Keratinocyte (primary cell): ENCODE measurements around the gene ISYNA1. TPM values are rescaled to one million over a fixed set of nuclear protein-coding genes. Genes with fewer than 3 reads are reported as not detected.

Source experiments
- DNase-seq: peaks from one replicate; pipeline ENCODE4 v3.0.0-alpha.2; 2011; ENCODE audit warnings: low read depth, missing footprints, low spot score
- FAIRE-seq: peaks from 2 replicates; lab custom pipeline; 2011; peaks lifted over from hg19 to GRCh38; lab: Jason Lieb, UNC
- H2AFZ ChIP-seq: 2 replicates; pipeline ENCODE4 v1.6.0; 2012; ENCODE audit warnings: low read length, control low read depth, inconsistent platforms; ENCODE audit not compliant: control insufficient read depth
- H3K27ac ChIP-seq: 2 replicates; pipeline ENCODE4 v1.5.1; 2011; ENCODE audit warnings: low read length; ENCODE audit not compliant: control insufficient read depth, insufficient read depth
- H3K27me3 ChIP-seq: 3 replicates; pipeline ENCODE4 v1.6.0; 2011; ENCODE audit warnings: low read length; ENCODE audit not compliant: control insufficient read depth, insufficient read depth; ENCODE audit errors: extremely low read depth
- H3K36me3 ChIP-seq, 2 experiments: 2 replicates in 1 of 2; 3 replicates in 1 of 2; pipeline ENCODE4 v1.5.1; 2011; ENCODE audit warnings: low read length in 2 of 2, mild to moderate bottlenecking in 1 of 2; ENCODE audit not compliant: control insufficient read depth in 2 of 2, insufficient read depth in 2 of 2; ENCODE audit errors: extremely low read depth in 1 of 2
- H3K4me1 ChIP-seq: 3 replicates; pipeline ENCODE4 v1.5.1; 2011; ENCODE audit warnings: low read length; ENCODE audit not compliant: control insufficient read depth, insufficient read depth; ENCODE audit errors: extremely low read depth
- H3K4me2 ChIP-seq: 3 replicates; pipeline ENCODE4 v1.6.0; 2011; ENCODE audit warnings: low read depth, low read length; ENCODE audit not compliant: control insufficient read depth, insufficient read depth; ENCODE audit errors: extremely low read depth
- H3K4me3 ChIP-seq, 3 experiments: fragments of 200-600 bp in 1 of 3; sonication (generic) in 1 of 3; 2 replicates in 2 of 3; 3 replicates in 1 of 3; pipeline ENCODE4 v1.5.1; 2011 to 2016; ENCODE audit warnings: low read length in 3 of 3, mild to moderate bottlenecking in 3 of 3, control low read depth in 2 of 3, inconsistent platforms in 1 of 3, low read depth in 1 of 3, mixed read lengths in 1 of 3, mixed run types in 1 of 3, moderate library complexity in 1 of 3; ENCODE audit not compliant: control insufficient read depth in 2 of 3, insufficient read depth in 2 of 3; ENCODE audit errors: extremely low read depth in 1 of 3
- H3K79me2 ChIP-seq: 2 replicates; pipeline ENCODE4 v1.6.0; 2012; ENCODE audit warnings: low read length; ENCODE audit not compliant: control insufficient read depth, insufficient read depth
- H3K9ac ChIP-seq: 3 replicates; pipeline ENCODE4 v1.6.0; 2011; ENCODE audit warnings: low read length; ENCODE audit not compliant: control insufficient read depth, insufficient read depth; ENCODE audit errors: extremely low read depth
- H3K9me1 ChIP-seq: 3 replicates; pipeline ENCODE4 v1.6.0; 2011; ENCODE audit warnings: low read length; ENCODE audit not compliant: control insufficient read depth, insufficient read depth; ENCODE audit errors: extremely low read depth
- H3K9me3 ChIP-seq: 2 replicates; pipeline ENCODE4 v1.5.1; 2012; ENCODE audit warnings: low read depth, low read length; ENCODE audit not compliant: control insufficient read depth
- H4K20me1 ChIP-seq: 3 replicates; pipeline ENCODE4 v1.6.0; 2011; ENCODE audit warnings: low read length; ENCODE audit not compliant: control insufficient read depth, insufficient read depth; ENCODE audit errors: extremely low read depth
- EZH2 ChIP-seq: IDR thresholded peaks from one replicate; pipeline ENCODE4 v1.6.1; 2012; ENCODE audit warnings: inconsistent platforms, mild to moderate bottlenecking, low read length, moderate library complexity
- dilution Hi-C: fragments of 300-500 bp; cut with MboI; formaldehyde crosslinking; loops from one replicate; pipeline ENCODE4 v1.7.0; 2020; ENCODE audit warnings: low sequenced_read_pairs; ENCODE audit not compliant: extremely low pct_ligation_motif_present
- polyA plus RNA-seq, 5 experiments: library from polyadenylated mRNA; depleted of rRNA in 3 of 5; stranded (reverse) in 3 of 5; stranded (forward) in 1 of 5; unstranded in 1 of 5; fragments of >200 nt; gene quantifications; 1 replicate in 1 of 5; 2 replicates in 3 of 5; 3 replicates in 1 of 5; pipeline versions ENCODE4 v1.2.1 to v1.2.3, GENCODE V29; 2011 to 2012; ENCODE audit warnings: missing spikeins in 2 of 5, low read depth in 1 of 5, low replicate concordance in 1 of 5
- TF ChIP-seq, protein P1 (sequence below), 3 experiments: IDR thresholded peaks in 1 of 3; conservative IDR thresholded peaks in 1 of 3; optimal IDR thresholded peaks in 1 of 3; 2 replicates in 2 of 3; 3 replicates in 1 of 3; pipeline versions ENCODE3 to v1.5.1; 2011; ENCODE audit warnings: low read length in 3 of 3, mild to moderate bottlenecking in 3 of 3, moderate library complexity in 2 of 3, control low read depth in 1 of 3, inconsistent platforms in 1 of 3; ENCODE audit not compliant: insufficient read depth in 2 of 3; ENCODE audit errors: extremely low read depth in 1 of 3

ISYNA1 gene
- polyA plus RNA-seq, 1 donor (not counting 4 experiments of a cell fraction or from before 2014, with no cell fraction given): 3.5 TPM

GRCh38 chr19:18443406-18443805 lies 5.5 kb upstream of the ISYNA1 start:
- FAIRE-seq (no peak), DNase-seq (no peak)
- dilution Hi-C loops: no loop called here
- TF ChIP-seq, protein P1, sequence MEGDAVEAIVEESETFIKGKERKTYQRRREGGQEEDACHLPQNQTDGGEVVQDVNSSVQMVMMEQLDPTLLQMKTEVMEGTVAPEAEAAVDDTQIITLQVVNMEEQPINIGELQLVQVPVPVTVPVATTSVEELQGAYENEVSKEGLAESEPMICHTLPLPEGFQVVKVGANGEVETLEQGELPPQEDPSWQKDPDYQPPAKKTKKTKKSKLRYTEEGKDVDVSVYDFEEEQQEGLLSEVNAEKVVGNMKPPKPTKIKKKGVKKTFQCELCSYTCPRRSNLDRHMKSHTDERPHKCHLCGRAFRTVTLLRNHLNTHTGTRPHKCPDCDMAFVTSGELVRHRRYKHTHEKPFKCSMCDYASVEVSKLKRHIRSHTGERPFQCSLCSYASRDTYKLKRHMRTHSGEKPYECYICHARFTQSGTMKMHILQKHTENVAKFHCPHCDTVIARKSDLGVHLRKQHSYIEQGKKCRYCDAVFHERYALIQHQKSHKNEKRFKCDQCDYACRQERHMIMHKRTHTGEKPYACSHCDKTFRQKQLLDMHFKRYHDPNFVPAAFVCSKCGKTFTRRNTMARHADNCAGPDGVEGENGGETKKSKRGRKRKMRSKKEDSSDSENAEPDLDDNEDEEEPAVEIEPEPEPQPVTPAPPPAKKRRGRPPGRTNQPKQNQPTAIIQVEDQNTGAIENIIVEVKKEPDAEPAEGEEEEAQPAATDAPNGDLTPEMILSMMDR (optimal IDR thresholded peaks at IDR 0.05 in 1 of 3, IDR thresholded peaks at IDR 0.05 in 1 of 3, conservative IDR thresholded peaks at IDR 0.05 in 1 of 3; ENCODE audit: extremely low read depth in 1 of 3, insufficient read depth in 2 of 3, low read length in 3 of 3): no peak
- TF ChIP-seq EZH2: no peak
- H3K4me3 ChIP-seq: no peak overlapping the region
- H3K4me1 ChIP-seq: peaks cover 25% of the 10 kb centered on the region
- H3K27ac ChIP-seq: no peak overlapping the region
- H3K9me1 ChIP-seq: peaks cover 12% of the 10 kb centered on the region
- H4K20me1 ChIP-seq: no peaks in the 10 kb centered on the region
- H3K79me2 ChIP-seq: peaks cover 4% of the 10 kb centered on the region
- no peak overlapping the region for H3K4me2 ChIP-seq
- peaks cover 33 to 37% of the 10 kb centered on the region in 2 experiments for H3K36me3 ChIP-seq
- H3K9me3 ChIP-seq: no peaks in the 10 kb centered on the region
- H3K9ac ChIP-seq: no peak overlapping the region
- no peak overlapping the region for H2AFZ ChIP-seq
- no peaks in the 10 kb centered on the region for H3K27me3 ChIP-seq

GRCh38 chr19:18442941-18443340 lies 5.0 kb upstream of the ISYNA1 start:
- Histone ChIP-seq H3K9ac (no peak overlapping the region), H3K9me3 (no peaks in the 10 kb centered on the region), H3K79me2 (peaks cover 4% of the 10 kb centered on the region), H3K4me2 (no peak overlapping the region), H3K27ac (no peak overlapping the region), H3K4me3 (no peak overlapping the region), H3K4me1 (peaks cover 28% of the 10 kb centered on the region), H2AFZ (no peak overlapping the region), H3K36me3 (peaks cover 29 to 33% of the 10 kb centered on the region in 2 experiments), H3K27me3 (no peaks in the 10 kb centered on the region), H3K9me1 (peaks cover 12% of the 10 kb centered on the region), H4K20me1 (no peaks in the 10 kb centered on the region)
- no peak for TF ChIP-seq EZH2
- TF ChIP-seq, protein P1 (optimal IDR thresholded peaks at IDR 0.05 in 1 of 3, IDR thresholded peaks at IDR 0.05 in 1 of 3, conservative IDR thresholded peaks at IDR 0.05 in 1 of 3; ENCODE audit: extremely low read depth in 1 of 3, insufficient read depth in 2 of 3, low read length in 3 of 3): no peak
- DNase-seq (no peak), FAIRE-seq (no peak)
- dilution Hi-C loops: no loop called here
